WTC11 (cell line): ENCODE measurements around the gene RYR3.

Experiments used
- CREB1 ChIP-seq: sonication (generic); formaldehyde crosslinking; IDR thresholded peaks from 2 replicates; pipeline ENCODE4 v1.8.0; 2023; ENCODE audit warnings: mild to moderate bottlenecking, missing genetic modification reagents
- NR3C1 ChIP-seq: sonication (generic); formaldehyde crosslinking; conservative IDR thresholded peaks from 2 replicates; pipeline ENCODE4 v1.8.1; 2023; ENCODE audit warnings: low read depth, mild to moderate bottlenecking, missing genetic modification reagents
- ZNF121 ChIP-seq: sonication (generic); formaldehyde crosslinking; IDR thresholded peaks from 2 replicates; pipeline ENCODE4 v1.8.0; 2023; ENCODE audit warnings: missing genetic modification reagents
- TF ChIP-seq, protein P1 (sequence below): fragments of 200-600 bp; IDR thresholded peaks from 2 replicates; pipeline ENCODE4 v1.8.0; 2022; ENCODE audit warnings: antibody characterized with exemption
- TF ChIP-seq, protein P2 (sequence below): fragments of 250-450 bp; sonication (Bioruptor Pico); IDR thresholded peaks from 2 replicates; pipeline ENCODE4 v1.9.0; 2021; ENCODE audit warnings: moderate library complexity, mild to moderate bottlenecking, inconsistent platforms, borderline replicate concordance

DNA sequence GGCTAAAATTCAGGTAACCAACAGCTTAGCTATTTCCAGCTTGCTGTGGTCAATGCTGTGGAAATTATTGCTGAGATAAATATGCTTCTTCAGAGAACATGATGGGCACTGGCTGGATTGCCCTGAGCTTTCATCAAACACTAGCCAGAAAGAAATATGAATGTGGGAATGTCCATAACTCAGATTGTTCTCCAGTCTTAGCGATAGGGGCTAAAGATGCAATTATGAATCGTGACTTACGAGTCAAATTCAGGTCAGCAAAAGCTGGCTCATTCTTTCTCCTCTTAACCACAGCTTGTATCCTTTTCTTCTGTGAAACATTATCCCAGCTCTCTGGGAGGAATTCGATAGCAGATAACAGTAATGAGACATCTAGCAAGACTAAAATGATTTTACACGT lies 307.6 kb downstream of the RYR3 start:
- TF ChIP-seq, protein P1, sequence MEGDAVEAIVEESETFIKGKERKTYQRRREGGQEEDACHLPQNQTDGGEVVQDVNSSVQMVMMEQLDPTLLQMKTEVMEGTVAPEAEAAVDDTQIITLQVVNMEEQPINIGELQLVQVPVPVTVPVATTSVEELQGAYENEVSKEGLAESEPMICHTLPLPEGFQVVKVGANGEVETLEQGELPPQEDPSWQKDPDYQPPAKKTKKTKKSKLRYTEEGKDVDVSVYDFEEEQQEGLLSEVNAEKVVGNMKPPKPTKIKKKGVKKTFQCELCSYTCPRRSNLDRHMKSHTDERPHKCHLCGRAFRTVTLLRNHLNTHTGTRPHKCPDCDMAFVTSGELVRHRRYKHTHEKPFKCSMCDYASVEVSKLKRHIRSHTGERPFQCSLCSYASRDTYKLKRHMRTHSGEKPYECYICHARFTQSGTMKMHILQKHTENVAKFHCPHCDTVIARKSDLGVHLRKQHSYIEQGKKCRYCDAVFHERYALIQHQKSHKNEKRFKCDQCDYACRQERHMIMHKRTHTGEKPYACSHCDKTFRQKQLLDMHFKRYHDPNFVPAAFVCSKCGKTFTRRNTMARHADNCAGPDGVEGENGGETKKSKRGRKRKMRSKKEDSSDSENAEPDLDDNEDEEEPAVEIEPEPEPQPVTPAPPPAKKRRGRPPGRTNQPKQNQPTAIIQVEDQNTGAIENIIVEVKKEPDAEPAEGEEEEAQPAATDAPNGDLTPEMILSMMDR = no peak
- TF ChIP-seq ZNF121 (CRISPR knock-in tag) (no peak), NR3C1 (CRISPR knock-in tag) (no peak), CREB1 (CRISPR knock-in tag) (no peak)
- TF ChIP-seq, protein P2, sequence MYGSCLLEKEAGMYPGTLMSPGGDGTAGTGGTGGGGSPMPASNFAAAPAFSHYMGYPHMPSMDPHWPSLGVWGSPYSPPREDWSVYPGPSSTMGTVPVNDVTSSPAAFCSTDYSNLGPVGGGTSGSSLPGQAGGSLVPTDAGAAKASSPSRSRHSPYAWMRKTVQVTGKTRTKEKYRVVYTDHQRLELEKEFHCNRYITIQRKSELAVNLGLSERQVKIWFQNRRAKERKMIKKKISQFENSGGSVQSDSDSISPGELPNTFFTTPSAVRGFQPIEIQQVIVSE (CRISPR knock-in tag) = no peak
